HepG2 (cell line): Measurements from ENCODE around the gene POU6F2. TPM values are rescaled to one million over a fixed set of nuclear protein-coding genes. Genes with fewer than 3 reads are reported as not detected.

Source experiments
- ATAC-seq: fragments of 200-7000 bp; cut with Tn5 transposase; 3 replicates; pipeline ENCODE4 v1.9.1; 2020; ENCODE audit warnings: mild to moderate bottlenecking, moderate library complexity
- BruUV-seq: library from RNA; stranded (reverse); fragments of 400-500 nt; replicated peaks from 2 replicates; lab custom pipeline; 2021; lab: Mats Ljungman, UMichigan
- CTCF ChIA-PET: fragments of 300-600 bp; formaldehyde crosslinking; extraction: SDS; loops from one replicate; lab custom pipeline; 2021; ENCODE audit warnings: low total read pairs, inconsistent platforms, low intra/inter-chr PET ratio; lab: Yijun Ruan, JAX
- POLR2A ChIA-PET: fragments of 350-600 bp; sonication (Branson Sonifier 250); formaldehyde crosslinking; loops from one replicate; lab custom pipeline; 2020; ENCODE audit warnings: antibody characterized with exemption, inconsistent platforms; lab: Yijun Ruan, JAX
- DNase-seq: peaks from one replicate; pipeline ENCODE4 v3.0.0-alpha.2; 2015; ENCODE audit warnings: low spot score
- FAIRE-seq: peaks from 3 replicates; lab custom pipeline; 2011; peaks lifted over from hg19 to GRCh38; lab: Jason Lieb, UNC
- H2AFZ ChIP-seq: one replicate; pipeline ENCODE4 v1.6.1; 2011; ENCODE audit warnings: low read length, inconsistent platforms
- H3K27ac ChIP-seq: fragments of 300-600 bp; 3 replicates; pipeline ENCODE4 v1.8.0; 2011; ENCODE audit warnings: mixed run types, mild to moderate bottlenecking, mixed read lengths, low read length, inconsistent platforms; ENCODE audit not compliant: insufficient read depth; ENCODE audit errors: extremely low read length
- H3K27me3 ChIP-seq, 2 experiments: fragments of 200-600 bp in 1 of 2; 2 replicates in 1 of 2; 3 replicates in 1 of 2; pipeline versions ENCODE4 v1.6.0 to v1.8.0; 2011; ENCODE audit warnings: low read length in 2 of 2, mild to moderate bottlenecking in 2 of 2, moderate library complexity in 2 of 2, inconsistent platforms in 1 of 2; ENCODE audit not compliant: insufficient read depth in 2 of 2, control insufficient read depth in 1 of 2
- H3K36me3 ChIP-seq, 2 experiments: fragments of 200-600 bp in 1 of 2; replicated peaks in 1 of 2; 2 replicates in 1 of 2; 3 replicates in 1 of 2; pipeline versions ENCODE4 v1.5.1 to v1.8.0; 2011; ENCODE audit warnings: low read length in 2 of 2, inconsistent platforms in 1 of 2; ENCODE audit not compliant: insufficient read depth in 2 of 2, control insufficient read depth in 1 of 2
- H3K4me1 ChIP-seq: 2 replicates; pipeline ENCODE4 v1.5.1; 2012; ENCODE audit warnings: low read length, inconsistent platforms; ENCODE audit not compliant: insufficient read depth
- H3K4me2 ChIP-seq: 2 replicates; pipeline ENCODE4 v1.6.0; 2011; ENCODE audit warnings: low read depth, low read length, inconsistent platforms
- H3K4me3 ChIP-seq, 3 experiments: fragments of 200-600 bp in 1 of 3; sonication (generic), shearing (Covaris generic) in 1 of 3; replicated peaks in 1 of 3; 2 replicates each; pipeline ENCODE4 v1.5.1; 2011 to 2016; ENCODE audit warnings: low read length in 3 of 3, inconsistent platforms in 2 of 3, low read depth in 2 of 3, mild to moderate bottlenecking in 2 of 3, control low read depth in 1 of 3, mixed read lengths in 1 of 3; ENCODE audit not compliant: insufficient read depth in 1 of 3
- H3K79me2 ChIP-seq: one replicate; pipeline ENCODE4 v1.6.1; 2011; ENCODE audit warnings: low read length, inconsistent platforms; ENCODE audit not compliant: insufficient read depth
- H3K9ac ChIP-seq: 2 replicates; pipeline ENCODE4 v1.6.0; 2011; ENCODE audit warnings: mild to moderate bottlenecking, low read depth, low read length, inconsistent platforms; ENCODE audit not compliant: insufficient read depth
- H3K9me3 ChIP-seq: 2 replicates; pipeline ENCODE4 v1.5.1; 2012; ENCODE audit warnings: mild to moderate bottlenecking, low read length
- H4K20me1 ChIP-seq: 2 replicates; pipeline ENCODE4 v1.6.0; 2011; ENCODE audit warnings: inconsistent platforms, mild to moderate bottlenecking, low read length, moderate library complexity; ENCODE audit not compliant: insufficient read depth
- DR1 ChIP-seq: sonication (generic); formaldehyde crosslinking; IDR thresholded peaks from 2 replicates; pipeline ENCODE4 v1.8.0; 2021; ENCODE audit warnings: mild to moderate bottlenecking, missing genetic modification reagents, inconsistent platforms
- FOXK1 ChIP-seq: sonication (generic); formaldehyde crosslinking; IDR thresholded peaks from 2 replicates; pipeline ENCODE4 v1.4.0; 2020; ENCODE audit warnings: low read depth, missing genetic modification reagents, borderline replicate concordance
- IKZF4 ChIP-seq: sonication (generic); formaldehyde crosslinking; IDR thresholded peaks from 2 replicates; pipeline ENCODE4 v1.5.1; 2020; ENCODE audit warnings: borderline replicate concordance, mild to moderate bottlenecking, low read depth, missing genetic modification reagents; ENCODE audit errors: not compliant biosample characterization
- MATR3 ChIP-seq: sonication (generic); formaldehyde crosslinking; IDR thresholded peaks from 2 replicates; pipeline ENCODE4 v1.4.0; 2020; ENCODE audit warnings: missing genetic modification reagents
- NBN ChIP-seq: fragments of 450-650 bp; conservative IDR thresholded peaks from 2 replicates; pipeline ENCODE4 v1.6.1; 2017
- ZNF343 ChIP-seq: sonication (generic); formaldehyde crosslinking; IDR thresholded peaks from 2 replicates; pipeline ENCODE4 v1.4.0; 2020; ENCODE audit warnings: mild to moderate bottlenecking, missing genetic modification reagents
- WGBS: methylation state at CpG from one replicate; pipeline ENCODE4 v1.1.6; 2017; ENCODE audit warnings: low lambda C conversion rate; 5-methylcytosine and 5-hydroxymethylcytosine counted together
- in situ Hi-C: cut with HindIII; loops from 2 replicates; pipeline ENCODE4 v1.10.0; 2017; ENCODE audit warnings: low pct_unique_long_range_greater_than_20kb; ENCODE audit not compliant: extremely low pct_ligation_motif_present
- intact Hi-C: fragments of 100-400 bp; cut with micrococcal nuclease; formaldehyde crosslinking; loops from one replicate; pipeline ENCODE4 v1.10.0; 2022; ENCODE audit not compliant: unreplicated experiment
- polyA plus RNA-seq, 8 experiments: library from polyadenylated mRNA; depleted of rRNA in 3 of 8; stranded (reverse) in 7 of 8; unstranded in 1 of 8; fragments of >200 nt; fragmentation: Illumina TruSeq in 4 of 8; extraction: Trizol in 4 of 8; gene quantifications; 2 replicates each; pipeline versions ENCODE4 v1.2.1 to v1.2.3, GENCODE V29; 2011 to 2016; ENCODE audit warnings: low read depth in 4 of 8, missing spikeins in 1 of 8, mixed read lengths in 1 of 8; ENCODE audit not compliant: insufficient read depth in 1 of 8
- total RNA-seq, 5 experiments: library from RNA; depleted of rRNA; stranded (reverse); fragments of >200 nt; fragmentation: Illumina TruSeq; extraction: Trizol; gene quantifications; 2 replicates each; pipeline ENCODE4 v1.2.3, GENCODE V29; 2016; ENCODE audit warnings: low read depth in 1 of 5
- TF ChIP-seq, protein P1 (sequence below): sonication (generic); formaldehyde crosslinking; IDR thresholded peaks from 2 replicates; pipeline ENCODE4 v1.5.0; 2020; ENCODE audit warnings: mild to moderate bottlenecking, low read depth, missing genetic modification reagents, borderline replicate concordance
- TF ChIP-seq, protein P2 (sequence below), 2 experiments: fragments of 450-650 bp in 1 of 2; sonication (generic) in 1 of 2; formaldehyde crosslinking in 1 of 2; IDR thresholded peaks; 2 replicates each; pipeline versions ENCODE4 v1.6.1 to v1.8.0; 2016 to 2022; ENCODE audit warnings: antibody characterized with exemption in 1 of 2, mild to moderate bottlenecking in 1 of 2, missing genetic modification reagents in 1 of 2
- TF ChIP-seq, protein P3 (sequence below): sonication (generic); formaldehyde crosslinking; IDR thresholded peaks from 2 replicates; pipeline ENCODE4 v1.5.1; 2020; ENCODE audit warnings: missing genetic modification reagents, mild to moderate bottlenecking, borderline replicate concordance
- TF ChIP-seq, protein P4 (sequence below): sonication (generic); formaldehyde crosslinking; IDR thresholded peaks from 2 replicates; pipeline ENCODE4 v1.5.0; 2020; ENCODE audit warnings: missing genetic modification reagents, mild to moderate bottlenecking, borderline replicate concordance

POU6F2 gene
- total and polyA plus RNA-seq, 2 of the 13 experiments (the other 11 are each of a cell fraction or from before 2014, with no cell fraction given), result not detected

DNA sequence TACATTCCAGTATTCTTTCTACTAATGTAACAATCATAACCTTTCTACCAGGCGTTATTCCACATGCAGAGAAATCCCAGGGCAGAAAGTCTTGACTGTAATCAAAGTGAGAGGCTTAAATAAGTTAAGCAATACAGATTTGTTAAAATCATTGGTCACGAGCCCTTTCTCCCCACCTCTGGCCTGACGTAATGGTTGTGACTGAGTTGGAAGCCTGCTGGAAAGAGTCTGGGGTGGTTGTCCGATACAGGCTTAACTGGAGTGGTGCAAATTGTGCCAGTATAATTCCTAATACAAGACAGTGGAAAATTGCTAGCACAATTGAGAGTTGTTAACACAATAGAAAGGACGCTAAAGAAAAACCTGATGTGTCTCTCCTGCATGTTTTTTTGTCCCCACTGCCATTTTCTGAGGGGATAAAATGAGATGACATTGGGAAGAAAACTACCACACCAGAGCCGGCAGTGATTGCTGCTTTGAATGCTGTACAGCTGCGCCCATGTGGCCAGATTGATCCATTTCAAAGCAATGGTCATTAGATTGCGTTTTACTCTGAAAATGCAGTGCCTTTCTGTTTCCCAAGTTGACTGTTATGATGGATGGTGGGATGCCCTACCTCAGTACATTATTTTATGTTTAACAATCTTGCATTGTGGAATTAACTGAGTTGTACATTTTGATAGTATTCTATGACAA lies 190.8 kb downstream of the POU6F2 start:
- no peak for ATAC-seq
- WGBS, result 11% methylated on average over 8 of the region's 8 CpGs
- Histone ChIP-seq H3K4me3 (no peak overlapping the region), H3K27me3 (no peaks in the 10 kb centered on the region), H4K20me1 (no peaks in the 10 kb centered on the region), H3K79me2 (no peaks in the 10 kb centered on the region), H2AFZ (no peak overlapping the region), H3K36me3 (no peaks in the 10 kb centered on the region), H3K27ac (no peak overlapping the region), H3K4me1 (no peaks in the 10 kb centered on the region), H3K9ac (no peak overlapping the region), H3K9me3 (no peaks in the 10 kb centered on the region), H3K4me2 (no peak overlapping the region)
- TF ChIP-seq, protein P1, sequence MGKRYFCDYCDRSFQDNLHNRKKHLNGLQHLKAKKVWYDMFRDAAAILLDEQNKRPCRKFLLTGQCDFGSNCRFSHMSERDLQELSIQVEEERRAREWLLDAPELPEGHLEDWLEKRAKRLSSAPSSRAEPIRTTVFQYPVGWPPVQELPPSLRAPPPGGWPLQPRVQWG (CRISPR knock-in tag), result no peak
- TF ChIP-seq, protein P2, sequence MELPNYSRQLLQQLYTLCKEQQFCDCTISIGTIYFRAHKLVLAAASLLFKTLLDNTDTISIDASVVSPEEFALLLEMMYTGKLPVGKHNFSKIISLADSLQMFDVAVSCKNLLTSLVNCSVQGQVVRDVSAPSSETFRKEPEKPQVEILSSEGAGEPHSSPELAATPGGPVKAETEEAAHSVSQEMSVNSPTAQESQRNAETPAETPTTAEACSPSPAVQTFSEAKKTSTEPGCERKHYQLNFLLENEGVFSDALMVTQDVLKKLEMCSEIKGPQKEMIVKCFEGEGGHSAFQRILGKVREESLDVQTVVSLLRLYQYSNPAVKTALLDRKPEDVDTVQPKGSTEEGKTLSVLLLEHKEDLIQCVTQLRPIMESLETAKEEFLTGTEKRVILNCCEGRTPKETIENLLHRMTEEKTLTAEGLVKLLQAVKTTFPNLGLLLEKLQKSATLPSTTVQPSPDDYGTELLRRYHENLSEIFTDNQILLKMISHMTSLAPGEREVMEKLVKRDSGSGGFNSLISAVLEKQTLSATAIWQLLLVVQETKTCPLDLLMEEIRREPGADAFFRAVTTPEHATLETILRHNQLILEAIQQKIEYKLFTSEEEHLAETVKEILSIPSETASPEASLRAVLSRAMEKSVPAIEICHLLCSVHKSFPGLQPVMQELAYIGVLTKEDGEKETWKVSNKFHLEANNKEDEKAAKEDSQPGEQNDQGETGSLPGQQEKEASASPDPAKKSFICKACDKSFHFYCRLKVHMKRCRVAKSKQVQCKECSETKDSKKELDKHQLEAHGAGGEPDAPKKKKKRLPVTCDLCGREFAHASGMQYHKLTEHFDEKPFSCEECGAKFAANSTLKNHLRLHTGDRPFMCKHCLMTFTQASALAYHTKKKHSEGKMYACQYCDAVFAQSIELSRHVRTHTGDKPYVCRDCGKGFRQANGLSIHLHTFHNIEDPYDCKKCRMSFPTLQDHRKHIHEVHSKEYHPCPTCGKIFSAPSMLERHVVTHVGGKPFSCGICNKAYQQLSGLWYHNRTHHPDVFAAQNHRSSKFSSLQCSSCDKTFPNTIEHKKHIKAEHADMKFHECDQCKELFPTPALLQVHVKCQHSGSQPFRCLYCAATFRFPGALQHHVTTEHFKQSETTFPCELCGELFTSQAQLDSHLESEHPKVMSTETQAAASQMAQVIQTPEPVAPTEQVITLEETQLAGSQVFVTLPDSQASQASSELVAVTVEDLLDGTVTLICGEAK (IDR thresholded peaks at IDR 0.05), result no peak
- TF ChIP-seq, protein P2 (CRISPR knock-in tag; IDR thresholded peaks at IDR 0.05), result no peak
- TF ChIP-seq IKZF4 (CRISPR knock-in tag), result no peak
- TF ChIP-seq MATR3 (CRISPR knock-in tag), result no peak
- no peak for TF ChIP-seq ZNF343
- no peak for TF ChIP-seq FOXK1
- TF ChIP-seq, protein P3, sequence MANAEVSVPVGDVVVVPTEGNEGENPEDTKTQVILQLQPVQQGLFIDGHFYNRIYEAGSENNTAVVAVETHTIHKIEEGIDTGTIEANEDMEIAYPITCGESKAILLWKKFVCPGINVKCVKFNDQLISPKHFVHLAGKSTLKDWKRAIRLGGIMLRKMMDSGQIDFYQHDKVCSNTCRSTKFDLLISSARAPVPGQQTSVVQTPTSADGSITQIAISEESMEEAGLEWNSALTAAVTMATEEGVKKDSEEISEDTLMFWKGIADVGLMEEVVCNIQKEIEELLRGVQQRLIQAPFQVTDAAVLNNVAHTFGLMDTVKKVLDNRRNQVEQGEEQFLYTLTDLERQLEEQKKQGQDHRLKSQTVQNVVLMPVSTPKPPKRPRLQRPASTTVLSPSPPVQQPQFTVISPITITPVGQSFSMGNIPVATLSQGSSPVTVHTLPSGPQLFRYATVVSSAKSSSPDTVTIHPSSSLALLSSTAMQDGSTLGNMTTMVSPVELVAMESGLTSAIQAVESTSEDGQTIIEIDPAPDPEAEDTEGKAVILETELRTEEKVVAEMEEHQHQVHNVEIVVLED (CRISPR knock-in tag), result no peak
- TF ChIP-seq DR1 (CRISPR knock-in tag), result no peak
- no peak for TF ChIP-seq NBN
- TF ChIP-seq, protein P4, sequence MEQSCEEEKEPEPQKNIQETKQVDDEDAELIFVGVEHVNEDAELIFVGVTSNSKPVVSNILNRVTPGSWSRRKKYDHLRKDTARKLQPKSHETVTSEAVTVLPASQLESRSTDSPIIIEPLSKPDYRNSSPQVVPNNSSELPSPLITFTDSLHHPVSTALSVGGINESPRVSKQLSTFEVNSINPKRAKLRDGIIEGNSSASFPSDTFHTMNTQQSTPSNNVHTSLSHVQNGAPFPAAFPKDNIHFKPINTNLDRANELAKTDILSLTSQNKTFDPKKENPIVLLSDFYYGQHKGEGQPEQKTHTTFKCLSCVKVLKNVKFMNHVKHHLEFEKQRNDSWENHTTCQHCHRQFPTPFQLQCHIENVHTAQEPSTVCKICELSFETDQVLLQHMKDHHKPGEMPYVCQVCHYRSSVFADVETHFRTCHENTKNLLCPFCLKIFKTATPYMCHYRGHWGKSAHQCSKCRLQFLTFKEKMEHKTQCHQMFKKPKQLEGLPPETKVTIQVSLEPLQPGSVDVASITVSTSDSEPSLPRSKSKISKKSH, result no peak
- BruUV-seq, result no TSS peak
- intact Hi-C loops, result no loop called here
- CTCF ChIA-PET, result no interaction called here
- DNase-seq, result no peak
- POLR2A ChIA-PET, result no interaction called here
- in situ Hi-C loops, result no loop called here
- FAIRE-seq, result no peak
